Mesenchymal stem cell (in vitro differentiated cells and primary cell): ENCODE measurements around the gene RASA3.

Source experiments
- DNase-seq: peaks from one replicate; pipeline ENCODE4 v3.0.0-alpha.2; 2013
- H2AFZ ChIP-seq: one replicate; pipeline ENCODE4 v1.6.1; 2013; ENCODE audit warnings: low read depth, mild to moderate bottlenecking, control low read depth, inconsistent platforms, low read length, moderate library complexity
- H2AK5ac ChIP-seq: 2 replicates; pipeline ENCODE4 v1.6.1; 2013; ENCODE audit warnings: low read length, moderate library complexity, mild to moderate bottlenecking, inconsistent platforms; ENCODE audit not compliant: severe bottlenecking
- H2BK120ac ChIP-seq: one replicate; pipeline ENCODE4 v1.6.1; 2013; ENCODE audit warnings: low read depth, mild to moderate bottlenecking, inconsistent platforms, low read length, moderate library complexity
- H2BK12ac ChIP-seq, 2 experiments: one replicate each; pipeline ENCODE4 v1.6.1; 2013; ENCODE audit warnings: inconsistent platforms in 2 of 2, low read length in 2 of 2, mild to moderate bottlenecking in 2 of 2, moderate library complexity in 2 of 2, control low read depth in 1 of 2
- H2BK15ac ChIP-seq: one replicate; pipeline ENCODE4 v1.6.1; 2013; ENCODE audit warnings: mild to moderate bottlenecking, low read depth, inconsistent platforms; ENCODE audit not compliant: poor library complexity, severe bottlenecking
- H2BK5ac ChIP-seq: 2 replicates; pipeline ENCODE4 v1.6.1; 2013; ENCODE audit warnings: low read depth, mild to moderate bottlenecking, low read length, control low read depth, inconsistent platforms; ENCODE audit not compliant: poor library complexity, severe bottlenecking
- H3K14ac ChIP-seq, 2 experiments: one replicate each; pipeline ENCODE4 v1.6.1; 2013; ENCODE audit warnings: inconsistent platforms in 2 of 2, low read length in 2 of 2, control low read depth in 1 of 2, mild to moderate bottlenecking in 1 of 2, moderate library complexity in 1 of 2
- H3K18ac ChIP-seq, 2 experiments: one replicate each; pipeline ENCODE4 v1.6.1; 2013; ENCODE audit warnings: inconsistent platforms in 2 of 2, low read length in 2 of 2, control low read depth in 1 of 2, low read depth in 1 of 2, mild to moderate bottlenecking in 1 of 2
- H3K23ac ChIP-seq, 2 experiments: one replicate each; pipeline ENCODE4 v1.6.1; 2013; ENCODE audit warnings: inconsistent platforms in 2 of 2, low read length in 2 of 2, mild to moderate bottlenecking in 2 of 2, moderate library complexity in 2 of 2, control low read depth in 1 of 2
- H3K27ac ChIP-seq: 2 replicates; pipeline ENCODE4 v1.5.1; 2013; ENCODE audit warnings: mild to moderate bottlenecking, moderate library complexity, low read length, control low read depth, inconsistent platforms; ENCODE audit not compliant: poor library complexity, severe bottlenecking
- H3K27me3 ChIP-seq, 2 experiments: 2 replicates each; pipeline versions ENCODE4 v1.6.1 to v1.7.0; 2013; ENCODE audit warnings: low read length in 2 of 2, mild to moderate bottlenecking in 2 of 2, moderate library complexity in 2 of 2, control low read depth in 1 of 2, inconsistent platforms in 1 of 2; ENCODE audit not compliant: control insufficient read depth in 1 of 2, insufficient read depth in 1 of 2
- H3K36me3 ChIP-seq, 2 experiments: 2 replicates each; pipeline versions ENCODE4 v1.6.1 to v1.7.0; 2013; ENCODE audit warnings: low read length in 2 of 2, control low read depth in 1 of 2, inconsistent platforms in 1 of 2, low read depth in 1 of 2, mild to moderate bottlenecking in 1 of 2; ENCODE audit not compliant: insufficient read depth in 2 of 2, control insufficient read depth in 1 of 2
- H3K4ac ChIP-seq, 2 experiments: one replicate each; pipeline ENCODE4 v1.6.1; 2013; ENCODE audit warnings: inconsistent platforms in 2 of 2, low read length in 2 of 2, mild to moderate bottlenecking in 2 of 2, moderate library complexity in 2 of 2, control low read depth in 1 of 2, low read depth in 1 of 2
- H3K4me1 ChIP-seq: 2 replicates; pipeline ENCODE4 v1.6.1; 2013; ENCODE audit warnings: low read depth, low read length, control low read depth; ENCODE audit not compliant: control insufficient read depth, insufficient read depth
- H3K4me2 ChIP-seq: 2 replicates; pipeline ENCODE4 v1.6.1; 2013; ENCODE audit warnings: low read length, mild to moderate bottlenecking, inconsistent platforms; ENCODE audit not compliant: poor library complexity, severe bottlenecking
- H3K4me3 ChIP-seq, 2 experiments: 2 replicates each; pipeline versions ENCODE4 v1.5.1 to v1.7.0; 2013; ENCODE audit warnings: low read length in 2 of 2, mild to moderate bottlenecking in 2 of 2, control low read depth in 1 of 2, low read depth in 1 of 2; ENCODE audit not compliant: insufficient read depth in 1 of 2
- H3K79me1 ChIP-seq: replicated peaks from 2 replicates; pipeline ENCODE4 v1.6.1; 2013; ENCODE audit warnings: mild to moderate bottlenecking, control low read depth, low read length, inconsistent platforms; ENCODE audit not compliant: poor library complexity, severe bottlenecking
- H3K9ac ChIP-seq: 2 replicates; pipeline ENCODE4 v1.7.0; 2013; ENCODE audit warnings: mild to moderate bottlenecking, low read length, moderate library complexity
- H3K9me3 ChIP-seq: 2 replicates; pipeline ENCODE4 v1.7.0; 2013; ENCODE audit warnings: mild to moderate bottlenecking, low read length; ENCODE audit not compliant: control insufficient read depth
- H4K8ac ChIP-seq: one replicate; pipeline ENCODE4 v1.6.1; 2013; ENCODE audit warnings: inconsistent platforms, mild to moderate bottlenecking, low read length, moderate library complexity
- H4K91ac ChIP-seq: one replicate; pipeline ENCODE4 v1.6.1; 2013; ENCODE audit warnings: mild to moderate bottlenecking, low read length, inconsistent platforms
- WGBS: methylation state at CpG from one replicate; pipeline ENCODE4 v1.1.7; 2013; ENCODE audit warnings: mixed read lengths; 5-methylcytosine and 5-hydroxymethylcytosine counted together

The RASA3 gene

GRCh38 chr13:114154476-114154875, 22.1 kb upstream of the RASA3 start:
- no peak overlapping the region for H4K91ac ChIP-seq
- 86% methylated on average over 9 of the region's 9 CpGs for WGBS
- no peak overlapping the region for H3K27ac ChIP-seq
- H3K27me3 ChIP-seq = peaks cover 25 to 37% of the 10 kb centered on the region in 2 experiments
- H3K18ac ChIP-seq = no peak overlapping the region
- H2AFZ ChIP-seq = no peak overlapping the region
- H2BK15ac ChIP-seq = no peak overlapping the region
- H3K4ac ChIP-seq = no peak overlapping the region
- H3K4me3 ChIP-seq = no peak overlapping the region
- DNase-seq = no peak
- H3K9ac ChIP-seq = no peak overlapping the region
- no peak overlapping the region for H3K23ac ChIP-seq
- H3K9me3 ChIP-seq = no peaks in the 10 kb centered on the region
- no peak overlapping the region for H4K8ac ChIP-seq
- H2BK120ac ChIP-seq = no peak overlapping the region
- H3K36me3 ChIP-seq = no peaks in the 10 kb centered on the region
- H3K14ac ChIP-seq = no peak overlapping the region
- no peak overlapping the region for H2BK5ac ChIP-seq
- no peak overlapping the region for H3K4me2 ChIP-seq
- no peak overlapping the region for H2BK12ac ChIP-seq
- no peak overlapping the region for H2AK5ac ChIP-seq
- peaks cover 1% of the 10 kb centered on the region for H3K4me1 ChIP-seq
- H3K79me1 ChIP-seq = no peaks in the 10 kb centered on the region

- Histone ChIP-seq H2BK120ac (no peak overlapping the region), H3K23ac (no peak overlapping the region), H3K36me3 (no peaks in the 10 kb centered on the region), H3K4me1 (peaks cover 1% of the 10 kb centered on the region), H3K4me2 (no peak overlapping the region), H3K4me3 (no peak overlapping the region), H2BK12ac (no peak overlapping the region), H3K18ac (no peak overlapping the region), H3K9ac (no peak overlapping the region), H2BK15ac (no peak overlapping the region), H2BK5ac (no peak overlapping the region), H3K4ac (no peak overlapping the region), H4K8ac (no peak overlapping the region), H3K27ac (no peak overlapping the region), H3K14ac (no peak overlapping the region), H3K27me3 (peaks cover 23 to 37% of the 10 kb centered on the region in 2 experiments), H2AK5ac (no peak overlapping the region), H3K9me3 (no peaks in the 10 kb centered on the region), H2AFZ (no peak overlapping the region), H3K79me1 (no peaks in the 10 kb centered on the region), H4K91ac (no peak overlapping the region)
- WGBS = 99% methylated on average over 4 of the region's 6 CpGs
- DNase-seq = no peak
These were observed 21.2 kb upstream of the RASA3 start for GRCh38 chr13:114153485-114154080.

DNA sequence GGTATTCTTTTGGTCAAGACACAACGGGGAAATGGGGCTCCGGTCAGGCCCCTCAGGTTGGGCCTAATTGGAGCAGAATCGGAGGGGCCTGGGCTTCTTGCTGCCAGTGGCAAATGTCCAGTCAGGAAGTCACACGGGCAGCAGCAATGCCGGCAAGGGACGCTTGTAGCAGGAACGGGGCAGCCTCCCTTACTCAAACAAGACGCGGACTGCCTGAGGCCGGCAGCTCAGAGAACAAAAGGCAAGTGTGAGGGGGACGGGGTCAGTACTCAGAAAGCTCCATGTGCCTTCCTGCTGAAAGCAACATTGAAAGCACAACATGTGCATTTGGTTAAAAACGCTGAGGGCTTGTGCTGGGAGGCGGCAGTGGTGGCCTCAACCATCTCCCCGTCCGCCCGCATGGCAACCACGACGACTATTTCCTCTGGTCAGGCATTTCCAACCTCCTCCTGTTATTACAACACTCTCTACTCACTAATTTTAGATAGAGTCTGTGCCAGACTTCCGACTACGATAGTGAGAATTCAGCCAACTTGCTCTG, 20.5 kb upstream of the RASA3 start:
- Histone ChIP-seq H3K18ac (no peak overlapping the region), H3K4me1 (peaks cover 1% of the 10 kb centered on the region), H3K4ac (no peak overlapping the region), H3K36me3 (no peaks in the 10 kb centered on the region), H2BK12ac (no peak overlapping the region), H4K8ac (no peak overlapping the region), H3K14ac (no peak overlapping the region), H2BK15ac (no peak overlapping the region), H2AK5ac (no peak overlapping the region), H3K27me3 (peaks cover 21 to 36% of the 10 kb centered on the region in 2 experiments), H3K9ac (no peak overlapping the region), H4K91ac (no peak overlapping the region), H2BK120ac (no peak overlapping the region), H2BK5ac (no peak overlapping the region), H3K79me1 (no peaks in the 10 kb centered on the region), H3K9me3 (no peaks in the 10 kb centered on the region), H3K4me3 (no peak overlapping the region), H2AFZ (no peak overlapping the region), H3K23ac (no peak overlapping the region), H3K27ac (no peak overlapping the region), H3K4me2 (no peak overlapping the region)
- DNase-seq = no peak
- WGBS = 86% methylated on average over 20 of the region's 20 CpGs

DNA sequence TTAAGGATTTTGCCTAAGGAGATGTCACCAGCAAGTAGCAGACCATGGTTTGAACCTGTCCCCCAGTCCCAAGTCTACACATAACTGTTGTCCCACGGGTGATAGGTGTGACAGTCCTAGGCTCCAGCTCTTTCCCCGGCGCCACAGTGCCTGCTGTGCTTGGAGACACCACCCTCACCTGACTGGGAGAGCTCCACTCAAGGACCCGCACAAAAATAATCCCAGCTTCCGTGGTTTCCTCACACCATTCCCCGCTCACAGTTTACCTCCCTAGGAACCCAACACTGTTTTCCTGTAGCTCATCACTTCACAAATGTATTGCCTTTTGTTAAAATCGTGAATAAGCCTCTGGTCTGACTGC, 19.8 kb upstream of the RASA3 start:
- Histone ChIP-seq H3K27me3 (peaks cover 21 to 33% of the 10 kb centered on the region in 2 experiments), H2BK120ac (no peak overlapping the region), H3K4me1 (no peaks in the 10 kb centered on the region), H2AK5ac (no peak overlapping the region), H3K9ac (no peak overlapping the region), H3K27ac (no peak overlapping the region), H2BK5ac (no peak overlapping the region), H3K4ac (no peak overlapping the region), H2AFZ (no peak overlapping the region), H3K14ac (no peak overlapping the region), H3K4me2 (no peak overlapping the region), H3K9me3 (no peaks in the 10 kb centered on the region), H4K91ac (no peak overlapping the region), H3K23ac (no peak overlapping the region), H2BK15ac (no peak overlapping the region), H2BK12ac (no peak overlapping the region), H3K79me1 (no peaks in the 10 kb centered on the region), H3K18ac (no peak overlapping the region), H4K8ac (no peak overlapping the region), H3K36me3 (no peaks in the 10 kb centered on the region), H3K4me3 (no peak overlapping the region)
- DNase-seq = no peak
- 88% methylated on average over 7 of the region's 7 CpGs for WGBS
